ENCODE data around the gene MANSC4.

- TF ChIP-seq EZH2 (IDR thresholded peaks at IDR 0.05; ENCODE audit: borderline replicate concordance, insufficient read depth, low read length, poor library complexity, severe bottlenecking) (no peak), SMC3 (conservative IDR thresholded peaks at IDR 0.05; ENCODE audit: poor library complexity) (no peak), EP300 (conservative IDR thresholded peaks at IDR 0.05; ENCODE audit: poor library complexity, severe bottlenecking) (no peak), TAF1 (IDR thresholded peaks at IDR 0.05; ENCODE audit: low read depth) (no peak), POLR2AphosphoS5 (IDR thresholded peaks at IDR 0.05) (no peak), MXI1 (conservative IDR thresholded peaks at IDR 0.05; ENCODE audit: poor library complexity, severe bottlenecking) (no peak), REST (IDR thresholded peaks at IDR 0.05; ENCODE audit: borderline replicate concordance) (peak; percentile 38), RAD21 (conservative IDR thresholded peaks at IDR 0.05) (no peak)
- TF ChIP-seq, protein P1, sequence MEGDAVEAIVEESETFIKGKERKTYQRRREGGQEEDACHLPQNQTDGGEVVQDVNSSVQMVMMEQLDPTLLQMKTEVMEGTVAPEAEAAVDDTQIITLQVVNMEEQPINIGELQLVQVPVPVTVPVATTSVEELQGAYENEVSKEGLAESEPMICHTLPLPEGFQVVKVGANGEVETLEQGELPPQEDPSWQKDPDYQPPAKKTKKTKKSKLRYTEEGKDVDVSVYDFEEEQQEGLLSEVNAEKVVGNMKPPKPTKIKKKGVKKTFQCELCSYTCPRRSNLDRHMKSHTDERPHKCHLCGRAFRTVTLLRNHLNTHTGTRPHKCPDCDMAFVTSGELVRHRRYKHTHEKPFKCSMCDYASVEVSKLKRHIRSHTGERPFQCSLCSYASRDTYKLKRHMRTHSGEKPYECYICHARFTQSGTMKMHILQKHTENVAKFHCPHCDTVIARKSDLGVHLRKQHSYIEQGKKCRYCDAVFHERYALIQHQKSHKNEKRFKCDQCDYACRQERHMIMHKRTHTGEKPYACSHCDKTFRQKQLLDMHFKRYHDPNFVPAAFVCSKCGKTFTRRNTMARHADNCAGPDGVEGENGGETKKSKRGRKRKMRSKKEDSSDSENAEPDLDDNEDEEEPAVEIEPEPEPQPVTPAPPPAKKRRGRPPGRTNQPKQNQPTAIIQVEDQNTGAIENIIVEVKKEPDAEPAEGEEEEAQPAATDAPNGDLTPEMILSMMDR (IDR thresholded peaks at IDR 0.05; ENCODE audit: poor library complexity, severe bottlenecking) = no peak
These were observed 1.6 kb upstream of the MANSC4 start for GRCh38 chr12:27781680-27782079.

All from neural cell (in vitro differentiated cells).